ENCODE results near the gene H1-8. TPM values are rescaled to one million over a fixed set of nuclear protein-coding genes. Genes with fewer than 3 reads are reported as not detected.

H1-8 gene
- total RNA-seq, 4 donors from 2014 or later, result not detected

GRCh38 chr3:129555616-129556357, 12.8 kb downstream of the H1-8 start:
- H3K27ac ChIP-seq, result peak overlapping the region in 3 of 4 donors; percentile 4 to 95 (median 90)
- TF ChIP-seq POLR2A (IDR thresholded peaks at IDR 0.05) (no peak), EP300 (IDR thresholded peaks at IDR 0.05) (peak in 1 of 2 donors; percentile 50)
- 29 to 49% methylated on average over 12 to 13 of the region's 18 CpGs for WGBS, 2 donors
- H3K4me3 ChIP-seq, result no peak overlapping the region
- DNase-seq (ENCODE audit: low spot score in 2 of 2), result no peak
- H3K4me1 ChIP-seq, result peaks cover 0 to 88% (median 67%) of the 10 kb centered on the region in 4 donors
- peaks cover 0 to 41% (median 0%) of the 10 kb centered on the region in 3 donors for H3K36me3 ChIP-seq
- no peaks in the 10 kb centered on the region for H3K9me3 ChIP-seq
- no peaks in the 10 kb centered on the region for H3K27me3 ChIP-seq

- no peaks in the 10 kb centered on the region for H3K27me3 ChIP-seq
- TF ChIP-seq EP300 (IDR thresholded peaks at IDR 0.05) (no peak), CTCF (IDR thresholded peaks at IDR 0.05) (no peak), POLR2A (IDR thresholded peaks at IDR 0.05) (no peak)
- DNase-seq (ENCODE audit: low spot score in 2 of 2), result no peak
- no peaks in the 10 kb centered on the region for H3K9me3 ChIP-seq
- H3K36me3 ChIP-seq, result peaks cover 0 to 42% (median 0%) of the 10 kb centered on the region in 3 donors
- peak overlapping the region in 2 of 4 donors; percentile 90 to 95 for H3K27ac ChIP-seq
- H3K4me1 ChIP-seq, result peaks cover 0 to 93% (median 73%) of the 10 kb centered on the region in 4 donors
- H3K4me3 ChIP-seq, result no peak overlapping the region
- WGBS, 2 donors, result 79 to 85% methylated on average over 8 to 14 of the region's 15 CpGs
Observed at GRCh38 chr3:129556358-129556695, 13.4 kb downstream of the H1-8 start.

- DNase-seq (ENCODE audit: low spot score in 2 of 2), result no peak
- Histone ChIP-seq H3K4me3 (no peak overlapping the region), H3K9me3 (no peaks in the 10 kb centered on the region), H3K4me1 (peaks cover 0 to 100% (median 79%) of the 10 kb centered on the region in 4 donors), H3K27ac (peak overlapping the region in 3 of 4 donors; percentile 57 to 95 (median 90)), H3K36me3 (peaks cover 0 to 49% (median 0%) of the 10 kb centered on the region in 3 donors), H3K27me3 (no peaks in the 10 kb centered on the region)
- TF ChIP-seq EP300 (IDR thresholded peaks at IDR 0.05) (no peak), CTCF (IDR thresholded peaks at IDR 0.05) (no peak), POLR2A (IDR thresholded peaks at IDR 0.05) (no peak)
- 71 to 77% methylated on average over 29 to 31 of the region's 31 CpGs for WGBS, 2 donors
Observed at GRCh38 chr3:129556890-129557547, 14.0 kb downstream of the H1-8 start.

GRCh38 chr3:129557548-129557894, 14.5 kb downstream of the H1-8 start:
- no peaks in the 10 kb centered on the region for H3K27me3 ChIP-seq
- no peaks in the 10 kb centered on the region for H3K9me3 ChIP-seq
- peak overlapping the region in 3 of 4 donors; percentile 57 to 95 (median 90) for H3K27ac ChIP-seq
- 32 to 39% methylated on average over 11 of the region's 11 CpGs for WGBS, 2 donors
- DNase-seq (ENCODE audit: low spot score in 2 of 2), result peak in 1 of 2 donors; percentile 70
- peaks cover 0 to 54% (median 0%) of the 10 kb centered on the region in 3 donors for H3K36me3 ChIP-seq
- no peak for TF ChIP-seq CTCF (IDR thresholded peaks at IDR 0.05)
- peak in 1 of 2 donors; percentile 9 for TF ChIP-seq POLR2A (IDR thresholded peaks at IDR 0.05)
- peak in 1 of 2 donors; percentile 73 for TF ChIP-seq EP300 (IDR thresholded peaks at IDR 0.05)
- H3K4me3 ChIP-seq, result no peak overlapping the region
- peaks cover 0 to 100% (median 82%) of the 10 kb centered on the region in 4 donors for H3K4me1 ChIP-seq

GRCh38 chr3:129558081-129558771, 15.3 kb downstream of the H1-8 start:
- no peaks in the 10 kb centered on the region for H3K27me3 ChIP-seq
- peaks cover 0 to 99% (median 83%) of the 10 kb centered on the region in 4 donors for H3K4me1 ChIP-seq
- H3K9me3 ChIP-seq, result no peaks in the 10 kb centered on the region
- H3K36me3 ChIP-seq, result peaks cover 0 to 61% (median 0%) of the 10 kb centered on the region in 3 donors
- DNase-seq (ENCODE audit: low spot score in 2 of 2), result no peak
- TF ChIP-seq POLR2A (IDR thresholded peaks at IDR 0.05), result no peak
- no peak for TF ChIP-seq EP300 (IDR thresholded peaks at IDR 0.05)
- TF ChIP-seq CTCF (IDR thresholded peaks at IDR 0.05), result no peak
- H3K4me3 ChIP-seq, result no peak overlapping the region
- 71 to 76% methylated on average over 13 to 14 of the region's 15 CpGs for WGBS, 2 donors
- H3K27ac ChIP-seq, result peak overlapping the region in 3 of 4 donors; percentile 8 to 95 (median 90)

All from tibial nerve (tissue), 4 donors.